ENCODE measurements around the gene GALNS.
"Not testable (repeated sequence)": the region's sequence is repeated elsewhere in the genome, so short reads cannot be mapped to it uniquely, and the experiment has no call there.

Gene GALNS

GRCh38 chr16:88777471-88778270 lies 79.1 kb downstream of the GALNS start:
- no peak for DNase-seq
- intact Hi-C loops (cut with DNase I), result no loop called here

- intact Hi-C loops (cut with DNase I), result no loop called here
- no peak for DNase-seq
Observed at GRCh38 chr16:88775825-88776224, 80.9 kb downstream of the GALNS start.

DNA sequence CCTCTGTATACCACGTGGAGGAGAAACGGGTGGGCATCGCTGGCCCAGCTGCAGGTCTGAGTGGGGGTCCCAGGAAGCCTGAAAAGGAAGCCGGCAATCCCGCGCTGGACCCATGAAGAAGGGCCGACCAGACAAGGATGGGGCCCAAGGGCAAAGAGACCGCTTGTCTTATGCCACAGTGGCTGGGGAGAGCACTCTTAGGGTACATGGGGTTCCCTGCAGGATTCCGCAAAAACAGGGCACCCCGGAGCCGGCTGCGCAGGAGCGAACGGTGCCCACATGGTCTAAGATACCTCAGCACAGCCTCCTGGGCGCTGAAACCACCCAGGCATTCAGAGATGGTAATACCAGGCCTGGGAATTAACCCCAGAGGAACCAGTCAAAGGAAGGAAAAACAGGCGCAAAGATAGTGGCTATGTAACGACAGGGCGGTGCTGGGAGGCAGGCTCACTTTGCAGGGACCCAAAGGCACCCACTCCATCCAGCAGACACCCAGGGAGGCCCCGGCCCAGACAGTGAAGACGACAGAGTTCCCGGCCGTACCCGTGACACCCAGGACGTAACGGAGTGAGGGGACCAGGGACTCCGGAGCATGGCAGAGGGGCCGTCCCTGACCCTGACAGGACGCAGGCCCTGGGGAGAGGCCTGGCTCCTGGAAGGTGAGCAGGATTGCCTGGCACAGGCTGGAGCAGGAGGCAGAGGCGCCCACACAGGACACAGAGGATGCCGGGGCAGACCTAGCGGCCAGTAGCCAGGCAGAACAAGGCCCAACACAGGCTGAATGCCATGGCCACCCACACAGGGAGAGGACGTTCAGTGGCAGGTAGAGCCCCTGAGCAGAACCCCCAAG lies 82.0 kb downstream of the GALNS start:
- intact Hi-C loops (cut with DNase I), result no loop called here
- no peak for DNase-seq

DNA sequence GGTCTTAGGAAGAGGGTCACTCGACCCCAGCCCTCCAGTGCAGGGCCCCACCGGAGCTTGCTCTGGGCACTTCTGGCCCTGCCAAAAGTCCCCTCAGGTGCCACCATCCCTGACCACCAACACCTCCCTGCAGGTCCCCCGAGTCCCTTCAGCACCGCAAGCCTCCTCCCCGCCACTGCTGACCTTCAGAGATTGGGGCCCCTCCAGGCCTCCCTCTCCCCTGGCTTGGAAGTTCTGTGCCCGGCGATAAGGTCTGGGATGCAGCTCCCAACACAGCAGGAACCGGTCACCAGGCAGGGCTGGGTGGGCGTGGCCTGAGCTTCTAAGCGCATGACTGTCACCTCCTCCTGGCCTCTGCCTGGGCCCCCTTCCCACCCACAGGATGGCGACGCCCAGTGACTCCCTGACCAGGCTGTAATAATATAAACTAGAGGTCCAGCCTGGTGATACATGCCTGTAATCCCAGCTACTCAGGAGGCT lies 82.9 kb downstream of the GALNS start:
- no peak for DNase-seq
- intact Hi-C loops (cut with DNase I), result no loop called here

GRCh38 chr16:88772871-88773811 lies 83.6 kb downstream of the GALNS start:
- intact Hi-C loops (cut with DNase I), result loop anchor here (1.0 kb wide), 1 partner anchor 20 kb away; no protein-coding TSS in a partner anchor
- peak in 1 of 10 donors; percentile 36 for DNase-seq

DNA sequence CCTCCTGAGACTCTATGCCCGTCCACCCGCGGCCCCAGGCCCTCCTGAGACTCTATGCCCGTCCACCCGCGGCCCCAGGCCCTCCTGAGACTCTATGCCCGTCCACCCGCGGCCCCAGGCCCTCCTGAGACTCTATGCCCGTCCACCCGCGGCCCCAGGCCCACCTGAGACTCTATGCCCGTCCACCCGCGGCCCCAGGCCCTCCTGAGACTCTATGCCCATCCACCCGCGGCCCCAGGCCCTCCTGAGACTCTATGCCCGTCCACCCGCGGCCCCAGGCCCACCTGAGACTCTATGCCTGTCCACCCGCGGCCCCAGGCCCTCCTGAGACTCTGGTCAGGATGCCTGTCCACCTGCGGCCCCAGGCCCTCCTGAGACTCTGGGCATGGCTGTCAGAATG lies 85.0 kb downstream of the GALNS start:
- intact Hi-C loops (cut with DNase I), result loop anchor here (1.0 kb wide), 1 partner anchor 22 kb away; no protein-coding TSS in a partner anchor
- DNase-seq, result not testable (repeated sequence)

GRCh38 chr16:88771294-88771772 lies 85.4 kb downstream of the GALNS start:
- no peak for DNase-seq
- intact Hi-C loops (cut with DNase I), result no loop called here

DNA sequence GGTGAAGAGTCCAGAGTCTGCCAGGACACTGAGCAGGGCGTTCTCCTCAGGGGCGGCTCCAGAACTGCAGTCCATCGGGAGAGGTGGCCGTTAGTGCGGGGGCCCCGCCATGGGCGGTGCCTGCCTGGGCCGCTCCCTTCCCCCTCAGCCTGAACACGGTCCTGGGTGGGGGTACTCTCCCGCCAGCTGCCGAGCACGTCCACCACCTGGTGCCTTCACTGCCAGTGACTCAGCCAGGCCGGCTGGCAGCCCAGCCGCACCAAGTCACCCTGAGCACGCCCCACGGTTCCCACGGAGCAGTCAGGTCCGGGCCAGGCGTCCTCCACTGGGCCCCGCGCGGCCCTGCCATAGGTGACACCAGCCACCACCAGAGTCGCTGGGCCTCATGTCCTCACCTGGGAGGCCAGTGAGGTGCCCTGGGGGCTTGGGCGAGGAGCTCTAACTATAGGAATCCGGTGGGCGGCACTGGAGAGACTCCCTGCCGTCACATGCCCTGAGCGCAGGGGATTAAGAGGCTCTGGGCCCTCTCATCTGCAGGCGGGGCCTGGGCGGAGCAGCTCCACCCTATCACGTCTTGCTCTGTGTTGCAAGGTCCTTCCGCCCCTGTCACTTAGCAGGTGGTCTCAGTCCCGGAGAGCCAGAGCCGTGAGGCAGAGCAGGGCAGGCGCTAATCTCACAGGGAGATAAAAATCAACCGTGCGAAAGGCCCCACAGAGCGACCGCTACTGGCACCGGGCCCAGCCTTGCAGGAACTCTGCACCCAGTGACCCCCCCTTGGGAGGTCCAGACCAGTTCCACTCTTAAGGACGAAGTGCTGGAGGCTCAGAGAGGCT lies 86.1 kb downstream of the GALNS start:
- DNase-seq, result no peak
- intact Hi-C loops (cut with DNase I), result no loop called here

- DNase-seq, result no peak
- intact Hi-C loops (cut with DNase I), result no loop called here
Observed at GRCh38 chr16:88769617-88770460, 86.9 kb downstream of the GALNS start.

GRCh38 chr16:88768071-88768783 lies 88.5 kb downstream of the GALNS start:
- intact Hi-C loops (cut with DNase I), result no loop called here
- DNase-seq, result peak in 1 of 10 donors; percentile 40

- intact Hi-C loops (cut with DNase I), result no loop called here
Observed at GRCh38 chr16:88767546-88768070, 89.1 kb downstream of the GALNS start.

DNA sequence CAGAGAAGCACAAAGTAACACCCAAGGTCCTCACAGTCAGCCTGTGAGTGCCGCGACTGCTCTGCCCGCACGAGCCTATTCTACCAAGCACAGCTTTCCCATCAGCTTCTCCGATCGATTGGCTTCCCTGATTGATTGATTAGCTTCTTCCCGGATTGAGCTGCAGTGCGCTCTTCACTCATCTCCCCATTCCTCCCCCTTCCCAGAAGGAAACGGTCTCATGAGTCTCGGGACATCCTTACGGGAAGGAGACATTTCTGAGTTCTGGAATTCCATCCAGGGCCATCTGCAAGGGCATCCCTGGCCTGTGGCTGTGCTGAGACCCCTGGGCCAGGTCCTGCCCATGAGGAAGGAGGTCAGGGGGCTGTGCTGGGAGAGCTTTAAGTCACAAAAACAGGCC lies 89.8 kb downstream of the GALNS start:
- intact Hi-C loops (cut with DNase I), result no loop called here
- no peak for DNase-seq

More at GRCh38 chr16:88767546-88768070, 89.1 kb downstream of the GALNS start:
- DNase-seq, result no peak

DNA sequence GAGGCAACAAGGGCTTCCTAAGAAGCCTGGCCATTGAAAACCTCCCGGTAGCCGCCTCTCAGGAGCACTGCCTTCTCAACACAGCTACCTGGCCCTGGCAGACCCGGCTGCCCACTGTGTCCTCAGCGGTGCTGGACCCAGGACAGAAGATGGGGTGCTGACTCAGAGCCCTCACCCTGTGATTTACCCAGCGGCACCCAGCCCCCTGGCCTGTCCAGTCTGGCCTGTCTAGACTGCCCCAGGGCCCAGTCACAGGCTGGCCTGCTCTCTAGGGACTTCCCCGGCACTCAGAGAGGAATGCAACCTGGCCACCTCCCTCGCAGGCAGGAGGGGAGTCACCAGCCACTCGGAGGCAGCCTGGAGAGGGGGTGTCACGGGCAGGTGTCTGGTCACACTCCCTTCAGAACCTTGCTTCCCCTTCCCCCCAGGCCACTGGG lies 91.8 kb downstream of the GALNS start:
- intact Hi-C loops (cut with DNase I), result no loop called here
- DNase-seq, result no peak

GRCh38 chr16:88764080-88764479 lies 92.7 kb downstream of the GALNS start:
- DNase-seq, result no peak
- intact Hi-C loops (cut with DNase I), result no loop called here

Data from posterior cingulate gyrus (tissue), 11 donors.